Stimulated activated CD4-positive, alpha-beta T cell treated with anti-CD3 and anti-CD28 coated beads, Interleukin-1b, Interleukin-23, amount 100 ng/mL, for 4 hours (primary cell): ENCODE measurements around the gene MTCL1.

ENCODE experiments used
- DNase-seq, 2 donors: peaks; one replicate each; pipeline ENCODE4 v3.0.0-alpha.2; 2020; ENCODE audit warnings: low read depth in 2 of 2

Gene MTCL1

GRCh38 chr18:8713691-8714090 lies 8.3 kb downstream of the MTCL1 start:
- DNase-seq = no peak

- no peak for DNase-seq
Measured at GRCh38 chr18:8715599-8715998, 10.2 kb downstream of the MTCL1 start.

- DNase-seq = no peak
Measured at GRCh38 chr18:8717011-8717770, 11.8 kb downstream of the MTCL1 start.

- DNase-seq = no peak
Measured at GRCh38 chr18:8718401-8718913, 13.1 kb downstream of the MTCL1 start.

- no peak for DNase-seq
Measured at GRCh38 chr18:8719192-8719591, 13.8 kb downstream of the MTCL1 start.

- no peak for DNase-seq
Measured at GRCh38 chr18:8720141-8720540, 14.8 kb downstream of the MTCL1 start.

- DNase-seq = no peak
Measured at GRCh38 chr18:8721094-8721669, 15.8 kb downstream of the MTCL1 start.

- no peak for DNase-seq
Measured at GRCh38 chr18:8721716-8722115, 16.4 kb downstream of the MTCL1 start.

GRCh38 chr18:8722946-8723820 lies 17.8 kb downstream of the MTCL1 start:
- DNase-seq = no peak

GRCh38 chr18:8724452-8724851 lies 19.1 kb downstream of the MTCL1 start:
- DNase-seq = no peak

GRCh38 chr18:8726281-8726680 lies 20.9 kb downstream of the MTCL1 start:
- no peak for DNase-seq

GRCh38 chr18:8726963-8727705 lies 21.8 kb downstream of the MTCL1 start:
- no peak for DNase-seq

- DNase-seq = no peak
Measured at GRCh38 chr18:8730080-8730827, 24.9 kb downstream of the MTCL1 start.

GRCh38 chr18:8732442-8733360 lies 27.3 kb downstream of the MTCL1 start:
- no peak for DNase-seq

- DNase-seq = no peak
Measured at GRCh38 chr18:8734496-8734895, 29.1 kb downstream of the MTCL1 start.

GRCh38 chr18:8735274-8735673 lies 29.9 kb downstream of the MTCL1 start:
- no peak for DNase-seq

GRCh38 chr18:8741117-8741516 lies 35.8 kb downstream of the MTCL1 start:
- DNase-seq = no peak

- DNase-seq = no peak
Measured at GRCh38 chr18:8741532-8741931, 36.2 kb downstream of the MTCL1 start.

- DNase-seq = no peak
Measured at GRCh38 chr18:8742387-8743361, 37.3 kb downstream of the MTCL1 start.
